SK-N-MC (cell line): ENCODE results near the gene TAS2R4.
"Not testable (repeated sequence)": the region's sequence is repeated elsewhere in the genome, so short reads cannot be mapped to it uniquely, and the experiment has no call there.

ENCODE experiments used
- DNase-seq: peaks from one replicate; pipeline ENCODE4 v3.0.0-alpha.2; 2011; ENCODE audit warnings: low read depth, low spot score
- H3K27ac ChIP-seq: fragments of 200-600 bp; sonication (generic); 2 replicates; pipeline ENCODE4 v1.5.1; 2016; ENCODE audit warnings: mixed run types
- H3K36me3 ChIP-seq: fragments of 200-600 bp; sonication (generic); 2 replicates; pipeline ENCODE4 v1.6.1; 2017; ENCODE audit warnings: antibody characterized with exemption, low read length, mixed read lengths; ENCODE audit not compliant: insufficient read depth
- H3K4me3 ChIP-seq: fragments of 200-600 bp; sonication (generic); 2 replicates; pipeline ENCODE4 v1.5.1; 2016
- H3K9ac ChIP-seq: fragments of 200-600 bp; sonication (generic); 2 replicates; pipeline ENCODE4 v1.8.0; 2017; ENCODE audit warnings: mixed run types, mixed read lengths; ENCODE audit not compliant: insufficient read length
- H3K9me3 ChIP-seq: fragments of 200-600 bp; sonication (generic); 2 replicates; pipeline ENCODE4 v1.6.1; 2017; ENCODE audit warnings: low read depth, mild to moderate bottlenecking, antibody characterized with exemption, low read length, moderate library complexity, mixed read lengths
- EZH2 ChIP-seq: fragments of 200-600 bp; sonication (generic); IDR thresholded peaks from one replicate; pipeline ENCODE4 v1.6.1; 2017; ENCODE audit warnings: antibody characterized with exemption
- FOXP2 ChIP-seq: optimal IDR thresholded peaks from 2 replicates; pipeline ENCODE3; 2011; ENCODE audit warnings: mild to moderate bottlenecking, moderate library complexity; ENCODE audit not compliant: insufficient read depth; ENCODE audit errors: extremely low read length, control extremely low read depth
- POLR2AphosphoS5 ChIP-seq: IDR thresholded peaks from 2 replicates; pipeline ENCODE4 v1.6.1; 2012; ENCODE audit warnings: mild to moderate bottlenecking, low read depth, low read length, borderline replicate concordance

TAS2R4 gene

GRCh38 chr7:141788296-141788695, 11.8 kb downstream of the TAS2R4 start:
- Histone ChIP-seq H3K36me3 (peaks cover 25% of the 10 kb centered on the region), H3K27ac (no peak overlapping the region), H3K4me3 (no peak overlapping the region), H3K9ac (no peak overlapping the region), H3K9me3 (no peaks in the 10 kb centered on the region)
- no peak for TF ChIP-seq EZH2
- no peak for TF ChIP-seq FOXP2
- TF ChIP-seq POLR2AphosphoS5: no peak
- no peak for DNase-seq

GRCh38 chr7:141789917-141790316, 13.4 kb downstream of the TAS2R4 start, which contains the start of gene TAS2R5:
TAS2R5 (plus strand) TSS chr7:141790217; CDS start chr7:141790362, 145 bp downstream.
- DNase-seq: no peak

GRCh38 chr7:141792526-141792925, 16.1 kb downstream of the TAS2R4 start:
- TF ChIP-seq FOXP2 (no peak), EZH2 (no peak), POLR2AphosphoS5 (no peak)
- DNase-seq: no peak

More at GRCh38 chr7:141789917-141790316, 13.4 kb downstream of the TAS2R4 start, which contains the start of gene TAS2R5:
- H3K27ac ChIP-seq: no peak within 1 kb of the TSS
- H3K9me3 ChIP-seq: no peaks in the 10 kb centered on the region
- no peak within 1 kb of the TSS for H3K4me3 ChIP-seq
- peaks cover 25% of the 10 kb centered on the region for H3K36me3 ChIP-seq
- no peak within 1 kb of the TSS for H3K9ac ChIP-seq
- no peak for TF ChIP-seq POLR2AphosphoS5
- no peak for TF ChIP-seq FOXP2
- TF ChIP-seq EZH2: no peak

GRCh38 chr7:141820067-141820466, 43.6 kb downstream of the TAS2R4 start:
- peaks cover 4% of the 10 kb centered on the region; the same call in 1 of the 2 replicates for H3K9me3 ChIP-seq
- DNase-seq: no peak
- 0 out of 2 replicates have a peak, but pooled peaks cover 2% of the 10 kb centered on the region for H3K36me3 ChIP-seq
- no peak for TF ChIP-seq FOXP2
- TF ChIP-seq EZH2: no peak
- no peak for TF ChIP-seq POLR2AphosphoS5
- no peak overlapping the region for H3K9ac ChIP-seq
- no peak overlapping the region for H3K27ac ChIP-seq
- no peak overlapping the region for H3K4me3 ChIP-seq

More at GRCh38 chr7:141792526-141792925, 16.1 kb downstream of the TAS2R4 start:
- Histone ChIP-seq H3K9ac (no peak overlapping the region), H3K36me3 (peaks cover 22% of the 10 kb centered on the region), H3K9me3 (no peaks in the 10 kb centered on the region), H3K4me3 (no peak overlapping the region), H3K27ac (no peak overlapping the region)

- not testable (repeated sequence) for H3K9me3 ChIP-seq, H3K27ac ChIP-seq, H3K4me3 ChIP-seq, DNase-seq, H3K36me3 ChIP-seq, H3K9ac ChIP-seq
Observed at GRCh38 chr7:141822432-141822831, 46.0 kb downstream of the TAS2R4 start.
